ENCODE results near the gene ATP6V0C. TPM values are rescaled to one million over a fixed set of nuclear protein-coding genes. Genes with fewer than 3 reads are reported as not detected.
"Not testable (repeated sequence)": the region's sequence is repeated elsewhere in the genome, so short reads cannot be mapped to it uniquely, and the experiment has no call there.

ATP6V0C gene
- total RNA-seq, 1 donor from 2014 or later = 313 TPM

- H3K27me3 ChIP-seq (ENCODE audit: low read depth) = no peaks in the 10 kb centered on the region
- H3K36me3 ChIP-seq = peaks cover 27% of the 10 kb centered on the region
- no peaks in the 10 kb centered on the region for H3K9me3 ChIP-seq
- intact Hi-C loops (cut with DNase I) = no loop called here
- ATAC-seq (peak; percentile 64 to 72), DNase-seq (peak; percentile 91)
- H3K4me1 ChIP-seq = peaks cover 22% of the 10 kb centered on the region
- no peak for TF ChIP-seq CTCF (IDR thresholded peaks at IDR 0.05)
- peak overlapping the region; percentile 98 for H3K27ac ChIP-seq
- peak overlapping the region; percentile 69 for H3K4me3 ChIP-seq
Observed at GRCh38 chr16:2532494-2533141, 18.9 kb downstream of the ATP6V0C start.

- DNase-seq = not testable (repeated sequence)
Observed at GRCh38 chr16:2533142-2533755, 19.5 kb downstream of the ATP6V0C start.

GRCh38 chr16:2533912-2534311, 20.2 kb downstream of the ATP6V0C start:
- intact Hi-C loops (cut with DNase I) = no loop called here
- no peak for TF ChIP-seq CTCF (IDR thresholded peaks at IDR 0.05)
- no peaks in the 10 kb centered on the region for H3K27me3 ChIP-seq (ENCODE audit: low read depth)
- H3K4me3 ChIP-seq = no peak overlapping the region
- peaks cover 26% of the 10 kb centered on the region for H3K4me1 ChIP-seq
- H3K36me3 ChIP-seq = peaks cover 14% of the 10 kb centered on the region
- H3K27ac ChIP-seq = peak overlapping the region; percentile 98
- H3K9me3 ChIP-seq = no peaks in the 10 kb centered on the region
- ATAC-seq (no peak), DNase-seq (no peak)

More at GRCh38 chr16:2533142-2533755, 19.5 kb downstream of the ATP6V0C start:
- Histone ChIP-seq H3K27ac (peak overlapping the region; percentile 98), H3K36me3 (peaks cover 21% of the 10 kb centered on the region), H3K4me1 (peaks cover 22% of the 10 kb centered on the region), H3K4me3 (peak overlapping the region; percentile 69)
- ATAC-seq; intact Hi-C loops (cut with DNase I); H3K27me3 ChIP-seq (ENCODE audit: low read depth); H3K9me3 ChIP-seq: not testable (repeated sequence)

GRCh38 chr16:2534335-2534734, 20.6 kb downstream of the ATP6V0C start:
- DNase-seq; H3K9me3 ChIP-seq; H3K4me3 ChIP-seq; H3K27ac ChIP-seq; H3K27me3 ChIP-seq (ENCODE audit: low read depth); intact Hi-C loops (cut with DNase I); H3K36me3 ChIP-seq; ATAC-seq: not testable (repeated sequence)
- H3K4me1 ChIP-seq = peaks cover 30% of the 10 kb centered on the region

GRCh38 chr16:2535625-2536013, 21.9 kb downstream of the ATP6V0C start:
- intact Hi-C loops (cut with DNase I) = no loop called here
- TF ChIP-seq CTCF (IDR thresholded peaks at IDR 0.05) = no peak
- H3K4me3 ChIP-seq = no peak overlapping the region
- no peaks in the 10 kb centered on the region for H3K9me3 ChIP-seq
- ATAC-seq (no peak), DNase-seq (peak; percentile 55)
- H3K27me3 ChIP-seq (ENCODE audit: low read depth) = no peaks in the 10 kb centered on the region
- peak overlapping the region; percentile 39 for H3K27ac ChIP-seq
- peaks cover 12% of the 10 kb centered on the region for H3K36me3 ChIP-seq
- H3K4me1 ChIP-seq = peaks cover 43% of the 10 kb centered on the region

GRCh38 chr16:2537451-2538379, 24.0 kb downstream of the ATP6V0C start, which contains the start of gene PDPK1:
PDPK1 (plus strand) TSS chr16:2538021; CDS start chr16:2538113, 92 bp downstream.
- DNase-seq = peak; percentile 95
- peak; percentile 95 to 96 for ATAC-seq
- Histone ChIP-seq H3K4me3 (peak within 1 kb of the TSS; percentile 66), H3K27ac (peak within 1 kb of the TSS; percentile 91), H3K36me3 (peaks cover 12% of the 10 kb centered on the region), H3K27me3 (ENCODE audit: low read depth) (no peaks in the 10 kb centered on the region), H3K4me1 (peaks cover 45% of the 10 kb centered on the region), H3K9me3 (no peaks in the 10 kb centered on the region)
- TF ChIP-seq CTCF (IDR thresholded peaks at IDR 0.05) = no peak
- intact Hi-C loops (cut with DNase I) = no loop called here

- H3K27ac ChIP-seq; H3K9me3 ChIP-seq; ATAC-seq; DNase-seq; H3K27me3 ChIP-seq (ENCODE audit: low read depth); intact Hi-C loops (cut with DNase I): not testable (repeated sequence)
- Histone ChIP-seq H3K36me3 (peaks cover 12% of the 10 kb centered on the region), H3K4me3 (peak overlapping the region; percentile 56), H3K4me1 (peaks cover 45% of the 10 kb centered on the region)
Observed at GRCh38 chr16:2539192-2539844, 25.6 kb downstream of the ATP6V0C start.

Measured in lower lobe of right lung (tissue), 2 donors.